GM12865 (cell line): ENCODE data around the gene SLC19A3.
"Not testable (repeated sequence)": the region's sequence is repeated elsewhere in the genome, so short reads cannot be mapped to it uniquely, and the experiment has no call there.

ENCODE experiments used
- DNase-seq: peaks from one replicate; pipeline ENCODE4 v3.0.0; 2010; ENCODE audit warnings: low read depth
- H3K4me3 ChIP-seq: 2 replicates; pipeline ENCODE4 v1.5.1; 2011; ENCODE audit warnings: mild to moderate bottlenecking, low read depth, low read length, control low read depth
- CTCF ChIP-seq: IDR thresholded peaks from 2 replicates; pipeline ENCODE4 v1.5.1; 2011; ENCODE audit warnings: low read length, control low read depth, low read depth, inconsistent platforms; ENCODE audit not compliant: insufficient read depth; ENCODE audit errors: missing control alignments

Gene SLC19A3

GRCh38 chr2:227674485-227674884 is 43.3 kb downstream of the SLC19A3 start:
- no peak overlapping the region for H3K4me3 ChIP-seq
- TF ChIP-seq CTCF: no peak
- no peak for DNase-seq

DNA sequence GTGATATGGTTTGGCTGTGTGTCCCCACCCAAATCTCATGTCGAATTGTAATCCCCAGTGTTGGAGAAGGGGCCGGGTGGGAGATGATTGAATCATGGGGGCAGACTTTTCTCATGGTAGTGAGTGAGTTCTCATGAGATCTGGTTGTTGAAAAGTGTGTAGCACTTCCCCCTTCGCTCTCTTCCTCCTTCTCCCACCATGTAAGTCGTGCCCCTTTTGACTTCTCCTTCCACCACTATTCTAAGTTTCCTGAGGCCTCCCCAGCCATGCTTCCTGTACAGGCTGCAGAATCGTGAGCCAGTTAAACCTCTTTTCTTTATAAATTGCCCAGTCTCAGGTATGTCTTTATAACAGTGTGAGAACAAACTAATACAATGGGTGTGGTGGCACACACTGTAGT is 44.2 kb downstream of the SLC19A3 start:
- not testable (repeated sequence) for H3K4me3 ChIP-seq, DNase-seq

GRCh38 chr2:227671170-227671905 is 46.5 kb downstream of the SLC19A3 start:
- no peak for DNase-seq
- no peak for TF ChIP-seq CTCF
- H3K4me3 ChIP-seq: no peak overlapping the region

DNA sequence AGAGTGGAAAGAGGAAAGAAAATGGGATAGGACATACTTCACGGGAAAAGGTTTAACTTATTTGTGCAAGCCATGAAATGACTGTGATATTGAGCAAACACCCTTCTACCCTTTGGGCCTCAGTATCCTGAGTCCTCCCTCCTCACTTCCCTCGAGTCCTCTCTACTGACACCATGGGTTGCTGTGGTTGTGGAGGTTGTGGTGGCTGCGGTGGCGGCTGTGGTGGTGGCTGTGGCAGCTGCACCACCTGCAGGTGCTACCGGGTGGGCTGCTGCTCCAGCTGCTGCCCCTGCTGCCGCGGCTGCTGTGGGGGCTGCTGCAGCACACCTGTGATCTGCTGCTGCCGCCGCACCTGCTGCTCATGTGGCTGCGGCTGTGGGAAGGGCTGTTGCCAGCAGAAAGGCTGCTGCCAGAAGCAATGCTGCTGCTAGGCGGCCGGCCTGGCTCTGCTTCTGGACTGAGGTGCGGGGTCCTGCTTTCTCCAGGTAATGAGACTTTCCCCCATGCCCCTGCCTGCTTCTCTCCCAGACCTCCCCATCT is 51.1 kb downstream of the SLC19A3 start, which contains the start of gene SCYGR5:
Gene SCYGR5 (plus strand): TSS at position 174 of the 540 bp plus-strand sequence. CDS start 0 bp downstream, at position 174.
- H3K4me3 ChIP-seq, DNase-seq: not testable (repeated sequence)

- DNase-seq: no peak
- H3K4me3 ChIP-seq: no peak overlapping the region
- no peak for TF ChIP-seq CTCF
Observed at GRCh38 chr2:227665189-227665940, 52.5 kb downstream of the SLC19A3 start.

DNA sequence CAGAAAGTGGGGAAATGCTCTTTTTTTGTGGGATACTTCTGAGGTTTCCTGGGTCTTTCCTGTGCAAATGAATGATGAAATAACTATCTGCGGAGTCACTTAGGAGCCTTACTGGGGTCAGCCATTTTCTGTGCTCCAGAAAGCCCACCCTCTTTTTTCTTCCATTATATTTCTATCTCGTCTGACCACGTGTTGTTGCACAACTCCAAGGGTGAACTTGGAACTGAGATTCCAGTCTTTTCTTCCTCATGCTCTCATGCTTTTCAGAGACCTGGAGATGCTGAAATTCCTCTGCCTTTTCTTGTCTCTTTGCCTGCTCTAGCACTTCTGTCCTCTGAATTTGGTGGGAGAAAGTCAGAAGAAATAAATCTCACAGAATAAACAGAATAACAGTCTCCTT is 56.0 kb downstream of the SLC19A3 start:
- H3K4me3 ChIP-seq: no peak overlapping the region
- DNase-seq: no peak
- no peak for TF ChIP-seq CTCF

DNA sequence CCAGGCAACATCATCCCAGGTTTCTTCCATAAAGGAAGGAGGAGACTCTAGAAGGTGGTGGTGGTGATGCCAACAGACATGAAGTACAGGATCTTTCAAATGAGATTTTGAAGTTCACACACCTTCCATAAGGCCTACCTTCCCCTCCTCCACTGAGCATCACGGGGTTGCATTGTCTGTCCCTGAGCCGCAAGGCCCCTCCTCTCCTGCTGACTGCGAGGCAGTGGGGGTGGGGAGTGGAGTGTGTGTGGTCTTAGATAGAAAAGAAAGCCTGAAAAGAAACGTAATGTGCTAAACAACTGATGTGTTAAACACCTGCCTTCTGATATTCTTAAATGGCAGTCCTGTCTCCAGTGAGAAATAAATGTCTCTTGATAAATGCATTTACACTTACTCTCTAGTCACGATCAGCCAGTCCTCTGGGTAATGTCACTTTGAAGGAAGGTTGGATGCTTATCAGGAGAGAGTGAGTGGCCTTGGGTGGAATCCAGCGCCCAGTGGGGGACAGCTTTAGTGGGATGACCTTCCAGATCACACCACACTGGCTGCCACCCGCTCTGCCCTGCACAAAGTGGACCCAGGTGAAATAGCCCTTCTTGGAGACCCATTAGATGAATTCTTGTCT is 56.7 kb downstream of the SLC19A3 start:
- no peak overlapping the region for H3K4me3 ChIP-seq
- DNase-seq: no peak
- no peak for TF ChIP-seq CTCF
